ENCODE measurements around the gene MTCH2.
"Not testable (repeated sequence)": the region's sequence is repeated elsewhere in the genome, so short reads cannot be mapped to it uniquely, and the experiment has no call there.

MTCH2 gene

GRCh38 chr11:47636331-47636730 lies 6.0 kb downstream of the MTCH2 start:
- DNase-seq (ENCODE audit: low read depth in 2 of 2): not testable (repeated sequence)

- DNase-seq (ENCODE audit: low read depth in 2 of 2): no peak
Measured at GRCh38 chr11:47631473-47631872, 10.9 kb downstream of the MTCH2 start.

GRCh38 chr11:47628026-47628425 lies 14.3 kb downstream of the MTCH2 start:
- no peak for DNase-seq (ENCODE audit: low read depth in 2 of 2)

DNA sequence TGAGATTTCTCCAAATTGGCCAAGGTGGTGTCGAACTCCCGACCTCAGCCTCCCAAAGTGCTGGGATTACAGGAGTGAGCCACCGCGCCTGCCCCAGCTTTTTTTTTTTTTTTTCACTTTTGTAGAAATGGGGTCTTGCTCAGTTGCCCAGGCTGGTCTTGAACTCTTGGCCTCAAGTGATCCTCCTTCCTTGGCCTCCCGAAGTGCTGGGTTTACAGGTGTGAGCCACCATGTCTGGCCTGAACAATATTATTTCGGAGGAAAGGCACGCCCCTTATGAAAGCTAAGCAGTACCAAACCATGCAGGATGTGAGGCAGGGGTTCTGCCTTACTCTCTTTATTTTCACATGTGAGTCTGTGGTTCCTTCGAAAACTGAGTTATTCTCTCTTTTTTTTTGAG lies 16.1 kb downstream of the MTCH2 start:
- DNase-seq (ENCODE audit: low read depth in 2 of 2): no peak

DNA sequence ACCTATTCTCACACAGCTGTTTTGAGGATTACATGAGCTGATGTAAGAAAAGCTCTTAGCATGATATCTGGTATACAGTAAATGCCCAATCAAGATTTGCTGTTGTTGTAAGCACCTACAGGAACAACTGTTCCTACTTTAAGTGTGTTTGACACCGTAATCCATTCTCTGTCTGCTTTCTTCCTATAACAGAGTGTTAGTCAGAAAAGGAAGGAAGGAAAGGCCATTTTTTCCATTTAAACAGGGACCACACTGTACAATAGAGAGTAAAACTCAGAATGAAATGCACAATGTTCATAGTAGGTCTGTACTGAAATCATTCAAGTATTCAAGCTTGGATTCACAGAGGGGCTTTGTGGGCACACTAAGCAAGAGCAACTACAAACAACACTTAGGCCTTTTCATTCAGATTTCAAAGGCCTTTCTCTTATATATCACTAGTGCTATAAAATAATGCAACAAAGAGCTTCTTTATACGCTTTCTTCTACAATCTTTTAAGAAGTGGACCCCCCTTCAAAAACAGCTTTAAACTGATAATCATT lies 21.5 kb downstream of the MTCH2 start:
- no peak for DNase-seq (ENCODE audit: low read depth in 2 of 2)

DNA sequence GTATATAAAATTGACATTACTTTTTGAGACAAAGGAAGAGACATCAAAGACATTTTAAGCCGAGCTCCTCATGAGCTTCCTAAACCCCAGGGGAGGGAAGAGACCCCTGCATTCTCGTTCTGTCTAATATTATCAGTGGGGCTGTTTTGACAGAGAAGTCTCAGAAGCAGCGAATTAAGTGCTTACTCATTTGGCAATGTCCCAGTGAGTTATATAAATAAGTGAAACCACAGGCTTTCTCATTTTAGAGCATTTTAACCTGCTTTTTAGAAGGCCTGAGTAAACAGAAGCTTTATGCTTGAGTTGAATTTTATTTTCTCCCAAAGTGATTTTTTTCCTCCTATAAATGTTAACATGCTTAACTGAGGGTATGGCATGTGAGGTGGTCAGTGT lies 24.9 kb downstream of the MTCH2 start:
- DNase-seq (ENCODE audit: low read depth in 2 of 2): no peak

- DNase-seq (ENCODE audit: low read depth in 2 of 2): no peak
Measured at GRCh38 chr11:47616726-47617416, 25.5 kb downstream of the MTCH2 start.

DNA sequence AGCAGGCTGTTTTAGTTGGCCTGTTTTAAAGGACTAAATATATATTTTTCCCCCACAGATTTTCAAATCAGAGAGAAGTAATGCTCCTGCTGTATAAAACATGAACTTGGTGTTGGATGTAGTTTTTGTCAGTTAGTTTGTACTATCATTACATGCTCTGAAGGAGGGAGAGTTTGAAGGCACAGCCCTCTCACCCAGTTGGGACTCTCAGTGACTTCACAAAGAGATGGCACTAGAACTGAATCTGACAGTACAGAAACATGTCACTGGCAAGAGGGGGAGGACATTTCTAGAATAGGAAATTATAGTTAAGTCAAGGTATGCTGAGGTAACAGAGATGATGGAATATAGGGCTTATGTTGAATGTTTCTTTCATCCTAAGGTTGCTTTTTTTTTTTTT lies 27.1 kb downstream of the MTCH2 start:
- no peak for DNase-seq (ENCODE audit: low read depth in 2 of 2)

DNA sequence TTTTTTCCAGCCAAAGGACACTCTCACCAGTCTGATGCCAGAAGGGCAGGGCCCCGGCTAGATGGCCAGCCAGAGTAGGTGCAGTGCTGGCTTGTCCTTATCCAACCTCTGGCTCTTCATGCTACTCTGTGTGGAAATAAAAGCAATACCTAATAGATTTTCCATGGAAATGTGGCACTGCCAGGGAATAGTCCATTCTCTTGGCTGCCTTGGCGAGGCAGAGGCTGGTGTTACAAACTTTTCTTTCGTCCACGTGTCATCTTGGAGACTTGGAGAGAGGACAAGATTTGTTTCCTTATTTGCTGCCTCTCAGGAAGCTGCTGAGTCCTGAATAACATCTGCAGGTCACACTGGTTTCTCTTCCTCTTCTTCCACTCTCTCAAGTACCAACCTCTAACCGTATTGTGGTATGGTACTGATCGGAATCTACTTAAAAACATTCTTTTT lies 31.0 kb downstream of the MTCH2 start:
- DNase-seq (ENCODE audit: low read depth in 2 of 2): no peak

DNA sequence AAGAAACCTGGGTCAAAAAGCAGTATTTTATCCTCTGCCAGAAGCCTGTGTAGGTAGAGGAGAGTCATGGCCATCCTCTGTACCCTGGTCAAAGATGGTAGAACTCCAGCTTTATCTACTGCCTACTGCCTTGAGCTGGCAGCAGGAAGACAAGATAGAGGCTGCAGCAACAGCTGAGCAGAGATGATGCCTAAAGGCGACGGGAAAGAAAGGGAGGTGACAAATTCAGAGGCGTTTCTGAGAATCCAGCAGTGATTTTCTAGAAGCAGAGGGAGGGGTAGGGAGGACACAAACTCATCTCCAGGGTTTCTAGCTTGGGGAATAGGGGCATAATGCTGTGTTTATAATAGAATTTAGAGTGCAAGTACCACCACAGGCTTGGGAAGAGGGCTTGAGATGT lies 32.7 kb downstream of the MTCH2 start:
- no peak for DNase-seq (ENCODE audit: low read depth in 2 of 2)

GRCh38 chr11:47607380-47607779 lies 35.0 kb downstream of the MTCH2 start:
- DNase-seq (ENCODE audit: low read depth in 2 of 2): no peak

- DNase-seq (ENCODE audit: low read depth in 2 of 2): no peak
Measured at GRCh38 chr11:47606731-47607130, 35.6 kb downstream of the MTCH2 start.

DNA sequence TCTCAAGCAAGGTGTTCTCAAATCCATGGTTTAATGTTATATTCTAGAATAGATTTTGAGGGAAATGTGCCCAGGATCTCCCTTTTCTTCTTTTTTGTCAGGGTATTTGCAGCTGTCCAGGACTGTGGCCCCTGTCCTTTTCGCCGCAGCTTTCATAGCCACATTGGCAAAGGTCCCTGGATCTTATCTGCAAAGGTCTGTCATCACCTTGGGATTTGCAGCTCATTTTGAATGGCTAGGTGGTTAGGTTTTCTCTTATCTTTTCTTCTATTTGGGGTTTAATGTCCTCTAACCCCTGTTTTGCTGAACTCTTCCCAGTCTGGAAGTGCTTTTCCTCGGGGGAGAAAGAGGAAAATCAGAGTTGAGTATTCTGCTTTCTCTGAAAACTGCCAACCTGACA lies 36.4 kb downstream of the MTCH2 start:
- no peak for DNase-seq (ENCODE audit: low read depth in 2 of 2)

GRCh38 chr11:47603295-47603694 lies 39.1 kb downstream of the MTCH2 start:
- DNase-seq (ENCODE audit: low read depth in 2 of 2): no peak

DNA sequence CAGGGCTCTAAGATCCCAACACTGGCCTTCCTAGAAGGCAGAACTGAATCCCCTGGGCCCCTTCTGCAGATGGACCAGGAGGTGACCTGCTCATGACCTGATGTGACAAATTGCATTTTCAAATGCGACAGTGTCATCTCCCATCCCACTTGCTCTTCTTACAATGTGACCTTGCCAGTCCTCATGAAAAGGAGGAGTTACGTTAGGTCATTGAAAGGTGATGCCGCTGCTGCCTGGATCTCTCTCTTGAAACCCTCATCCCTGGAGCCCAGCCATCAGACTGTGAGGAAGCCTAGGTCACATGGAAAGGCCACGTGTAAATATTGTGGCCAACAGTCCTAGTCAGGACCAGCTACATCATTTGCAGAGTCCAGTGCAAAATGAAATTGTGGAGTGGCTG lies 42.5 kb downstream of the MTCH2 start:
- DNase-seq (ENCODE audit: low read depth in 2 of 2): no peak

DNA sequence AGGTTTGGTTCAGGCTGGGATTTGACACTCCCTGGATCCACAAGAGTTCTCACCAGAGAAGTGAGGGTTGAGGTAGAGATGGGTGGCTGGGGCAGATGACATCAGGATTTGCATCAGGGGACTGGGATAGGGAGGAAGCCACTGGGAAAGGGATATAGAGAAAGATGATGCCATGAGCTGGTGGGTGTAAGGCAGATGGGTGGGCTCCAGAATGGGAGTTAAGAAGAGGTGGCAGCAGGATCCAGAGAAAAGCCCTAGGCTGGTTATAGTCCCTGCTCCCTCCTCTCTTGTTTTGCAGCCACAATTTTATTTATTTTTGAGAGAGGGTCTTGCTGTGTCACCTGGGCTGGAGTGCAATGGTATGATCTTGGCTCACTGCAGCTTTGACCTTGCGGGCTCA lies 46.4 kb downstream of the MTCH2 start:
- DNase-seq (ENCODE audit: low read depth in 2 of 2): no peak

GRCh38 chr11:47595029-47595428 lies 47.3 kb downstream of the MTCH2 start:
- no peak for DNase-seq (ENCODE audit: low read depth in 2 of 2)

DNA sequence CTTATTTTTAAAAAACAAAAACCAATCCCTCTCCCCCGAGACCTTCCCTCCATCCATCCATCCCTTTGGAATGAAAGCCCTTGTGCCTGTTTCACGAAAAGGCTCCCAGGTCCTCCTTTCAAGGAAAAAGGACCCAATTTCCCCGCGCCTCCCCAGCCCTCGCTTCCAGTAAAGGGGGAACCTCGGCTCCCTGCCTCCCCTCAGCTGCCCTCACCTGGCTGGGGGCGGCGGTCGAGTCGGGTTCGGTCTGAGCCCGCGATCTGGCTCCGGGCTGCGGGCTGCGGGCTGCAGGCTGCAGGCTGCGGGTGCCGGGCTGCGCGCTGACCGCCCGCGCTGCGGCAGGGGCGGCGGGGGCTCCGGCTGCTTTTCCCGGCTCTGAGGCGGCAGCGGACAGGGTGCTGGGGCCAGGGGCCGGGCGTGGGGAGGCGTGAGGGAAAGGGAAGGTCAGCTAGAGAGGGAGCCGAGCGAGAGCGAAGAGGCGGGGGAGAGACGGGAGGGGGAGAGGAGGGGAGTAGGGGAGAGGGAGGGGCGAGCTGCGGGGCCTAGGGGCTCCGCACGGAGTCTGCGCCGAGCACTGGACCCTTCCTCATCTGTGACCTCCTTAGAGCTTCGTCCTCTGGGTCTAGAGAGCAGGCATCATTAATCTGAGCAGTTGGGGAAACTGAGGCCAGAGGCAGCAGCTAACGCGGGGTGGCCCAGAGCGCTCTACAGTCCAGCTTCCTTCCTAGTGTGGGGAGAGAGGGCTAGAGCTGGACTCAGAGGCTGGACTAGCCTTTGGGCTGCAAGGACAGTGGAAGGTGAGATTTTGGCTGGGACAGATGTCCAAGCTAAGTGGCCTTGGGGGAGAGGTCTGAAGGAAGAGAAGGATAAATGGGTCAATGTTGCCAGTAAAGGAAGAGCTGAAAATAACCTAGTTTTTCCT lies 48.2 kb downstream of the MTCH2 start, which contains the start of gene C1QTNF4:
Gene C1QTNF4, minus strand, starts transcription at position 478 of the 922 bp plus-strand sequence. CDS start 3,601 bp downstream, outside the sequence.
- no peak for DNase-seq (ENCODE audit: low read depth in 2 of 2)

DNA sequence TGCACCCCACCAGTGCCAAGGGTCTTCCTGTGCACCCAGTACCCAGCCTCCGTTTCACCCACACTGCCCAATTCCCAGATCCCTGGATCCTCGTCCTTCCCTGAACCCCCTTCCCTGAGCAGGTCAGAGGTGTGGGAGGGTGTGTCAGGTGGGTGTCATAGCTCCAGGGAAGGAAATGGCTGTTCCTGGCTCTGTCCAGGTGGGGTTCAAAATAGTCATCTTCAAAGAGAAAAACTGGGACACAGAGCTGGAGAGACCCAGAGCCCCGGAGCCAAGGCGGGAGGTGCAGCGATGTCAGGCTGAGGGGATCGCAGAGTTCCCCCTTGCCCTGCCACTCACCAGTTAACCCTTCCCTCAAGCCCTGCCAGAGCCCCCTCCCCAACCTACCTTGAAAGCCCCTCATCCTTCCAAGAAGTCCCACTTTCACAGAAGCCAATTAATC lies 48.8 kb downstream of the MTCH2 start:
- DNase-seq (ENCODE audit: low read depth in 2 of 2): no peak

DNA sequence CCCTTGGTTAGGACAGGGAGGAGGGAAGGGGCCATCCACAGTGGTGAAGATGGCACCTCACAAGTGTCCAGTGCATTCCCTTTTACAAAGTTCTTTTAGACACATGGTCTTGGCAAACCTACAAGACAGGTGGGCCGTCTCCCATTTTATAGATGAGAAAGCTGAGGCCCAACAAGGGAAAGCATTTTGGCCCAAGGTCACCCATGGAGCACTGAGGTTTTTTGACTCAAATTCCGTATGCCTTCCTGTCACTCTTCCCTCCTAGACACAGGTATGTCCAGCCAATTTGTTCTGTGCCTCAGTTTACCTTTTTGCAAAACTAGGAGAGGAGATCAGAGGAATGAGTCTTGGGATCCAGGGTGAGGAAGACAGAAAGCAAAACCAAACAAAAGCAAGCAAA lies 49.4 kb downstream of the MTCH2 start:
- no peak for DNase-seq (ENCODE audit: low read depth in 2 of 2)

DNA sequence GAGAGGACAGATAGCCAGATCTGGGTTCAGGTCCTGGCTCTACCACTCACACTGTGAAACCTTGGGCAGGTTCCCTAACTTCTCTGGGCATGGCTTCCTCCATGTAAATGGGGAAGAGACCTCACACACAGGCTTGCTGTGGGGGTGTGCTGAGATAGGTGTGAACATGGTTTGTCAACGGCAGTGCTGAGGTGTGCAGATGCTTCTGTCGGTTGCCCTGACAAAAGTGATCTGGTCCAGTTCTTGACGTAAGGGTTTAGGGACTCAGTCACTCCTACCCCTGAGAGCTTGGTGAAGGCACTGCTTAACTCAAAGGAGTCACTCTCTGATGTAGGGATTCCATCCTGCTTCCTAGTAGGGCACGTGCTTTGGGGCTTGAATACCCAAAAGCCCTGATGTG lies 50.1 kb downstream of the MTCH2 start:
- DNase-seq (ENCODE audit: low read depth in 2 of 2): no peak

GRCh38 chr11:47591764-47592163 lies 50.6 kb downstream of the MTCH2 start:
- no peak for DNase-seq (ENCODE audit: low read depth in 2 of 2)
